HEK293 (cell line): ENCODE measurements around the gene TSHZ3.

Source experiments
- CTCF ChIA-PET: fragments of 350-600 bp; formaldehyde crosslinking; extraction: SDS; loops from one replicate; lab custom pipeline; 2021; ENCODE audit warnings: antibody characterized with exemption; lab: Yijun Ruan, JAX
- POLR2A ChIA-PET: fragments of 300-600 bp; formaldehyde crosslinking; extraction: SDS; loops from one replicate; lab custom pipeline; 2020; ENCODE audit warnings: antibody characterized with exemption, inconsistent platforms; lab: Yijun Ruan, JAX
- H3K27ac ChIP-seq: fragments of 200-500 bp; sonication (Bioruptor generic); 2 replicates; pipeline ENCODE4 v1.5.1; 2014; ENCODE audit warnings: low read depth, low read length, control low read depth, inconsistent platforms; ENCODE audit errors: extremely low read depth
- H3K36me3 ChIP-seq, 2 experiments: fragments of 200-500 bp in 1 of 2; sonication (Bioruptor generic) in 1 of 2; 1 replicate in 1 of 2; 2 replicates in 1 of 2; pipeline ENCODE4 v1.5.1; 2014 to 2017; ENCODE audit warnings: inconsistent platforms in 2 of 2, low read length in 2 of 2; ENCODE audit not compliant: control insufficient read depth in 2 of 2, insufficient read depth in 1 of 2
- H3K4me1 ChIP-seq: fragments of 200-500 bp; sonication (Bioruptor generic); 2 replicates; pipeline ENCODE4 v1.5.1; 2014; ENCODE audit warnings: mild to moderate bottlenecking, low read length, inconsistent platforms; ENCODE audit not compliant: control insufficient read depth, insufficient read depth
- H3K4me3 ChIP-seq: 2 replicates; pipeline ENCODE4 v1.5.1; 2011; ENCODE audit warnings: low read depth, mild to moderate bottlenecking, control low read depth, low read length, moderate library complexity
- H3K9me3 ChIP-seq: fragments of 200-500 bp; sonication (Bioruptor generic); 2 replicates; pipeline ENCODE4 v1.5.1; 2014; ENCODE audit warnings: low read depth, low read length, inconsistent platforms; ENCODE audit not compliant: control insufficient read depth, insufficient read depth
- TCF7L2 ChIP-seq: IDR thresholded peaks from 2 replicates; pipeline ENCODE4 v1.6.1; 2011; ENCODE audit warnings: low read depth, mild to moderate bottlenecking, inconsistent platforms, low read length, moderate library complexity, borderline replicate concordance
- ZBTB21 ChIP-seq: fragments of 450-650 bp; formaldehyde crosslinking; IDR thresholded peaks from 2 replicates; pipeline ENCODE4 v1.5.1; 2017; ENCODE audit warnings: missing biosample characterization, missing genetic modification characterization
- ZFP69B ChIP-seq: fragments of 450-650 bp; formaldehyde crosslinking; IDR thresholded peaks from 2 replicates; pipeline ENCODE4 v1.5.1; 2016; ENCODE audit warnings: missing biosample characterization, missing genetic modification characterization
- ZIC2 ChIP-seq: fragments of 450-650 bp; formaldehyde crosslinking; IDR thresholded peaks from 2 replicates; pipeline ENCODE4 v1.5.1; 2016; ENCODE audit warnings: missing biosample characterization, missing genetic modification characterization
- ZNF140 ChIP-seq: fragments of 450-650 bp; formaldehyde crosslinking; IDR thresholded peaks from 2 replicates; pipeline ENCODE4 v1.5.1; 2016; ENCODE audit warnings: missing biosample characterization, missing genetic modification characterization
- ZNF266 ChIP-seq: fragments of 450-650 bp; formaldehyde crosslinking; IDR thresholded peaks from 2 replicates; pipeline ENCODE4 v1.5.1; 2016; ENCODE audit warnings: missing biosample characterization, missing genetic modification characterization, low read depth
- ZNF366 ChIP-seq: fragments of 450-650 bp; formaldehyde crosslinking; conservative IDR thresholded peaks from 2 replicates; pipeline ENCODE4 v1.5.1; 2016; ENCODE audit warnings: missing biosample characterization, missing genetic modification characterization
- ZNF660 ChIP-seq: fragments of 450-650 bp; IDR thresholded peaks from 2 replicates; pipeline ENCODE4 v1.5.1; 2018; ENCODE audit warnings: missing biosample characterization, mild to moderate bottlenecking, missing genetic modification characterization
- ZNF792 ChIP-seq: fragments of 450-650 bp; formaldehyde crosslinking; IDR thresholded peaks from 2 replicates; pipeline ENCODE4 v1.5.1; 2016; ENCODE audit warnings: missing biosample characterization, missing genetic modification characterization
- TF ChIP-seq, protein P1 (sequence below): fragments of 450-650 bp; formaldehyde crosslinking; IDR thresholded peaks from 2 replicates; pipeline ENCODE4 v1.5.1; 2016; ENCODE audit warnings: missing biosample characterization, missing genetic modification characterization
- TF ChIP-seq, protein P2 (sequence below): fragments of 450-650 bp; formaldehyde crosslinking; conservative IDR thresholded peaks from 2 replicates; pipeline ENCODE4 v1.5.1; 2016; ENCODE audit warnings: low read depth, missing biosample characterization, missing genetic modification characterization
- TF ChIP-seq, protein P3 (sequence below): fragments of 450-650 bp; formaldehyde crosslinking; IDR thresholded peaks from 2 replicates; pipeline ENCODE4 v1.5.1; 2016; ENCODE audit warnings: missing biosample characterization, missing genetic modification characterization

The TSHZ3 gene

DNA sequence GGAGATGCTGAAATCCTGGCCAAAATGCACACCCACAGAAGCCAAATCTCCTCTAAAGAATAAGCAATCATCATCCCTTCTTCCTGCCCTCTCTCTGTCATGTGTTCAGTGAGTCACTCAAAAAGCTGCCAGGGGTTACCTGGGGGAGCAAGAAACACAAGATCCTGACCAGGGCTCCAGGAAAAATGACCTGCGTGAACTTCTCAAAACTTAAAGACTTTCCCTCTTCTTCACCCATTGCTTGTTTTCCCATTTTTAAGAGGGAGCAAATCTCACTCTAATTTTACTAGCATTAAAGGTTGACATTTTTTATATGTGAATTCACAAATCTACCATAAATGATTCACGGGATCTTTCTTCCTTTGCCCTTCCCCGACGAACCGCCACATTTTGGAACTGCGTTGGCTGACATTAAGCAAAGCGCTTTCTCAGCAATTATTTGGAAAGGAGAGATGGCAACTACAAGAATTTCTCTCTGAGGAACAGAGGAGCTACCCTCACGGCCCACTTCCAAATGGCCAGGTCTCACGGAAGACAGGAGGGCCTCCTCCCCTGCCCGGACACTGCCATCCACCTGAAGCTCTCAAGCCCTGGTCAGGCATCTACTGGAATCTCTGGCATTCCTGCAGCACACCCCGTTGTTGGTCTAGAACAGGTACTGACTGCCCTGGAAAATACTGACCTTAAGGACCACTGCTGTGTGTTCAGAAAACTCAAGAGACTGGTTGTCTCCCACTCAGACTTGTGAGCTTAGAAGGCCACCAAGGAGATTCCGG, 14.2 kb downstream of the TSHZ3 start (continued):
- TF ChIP-seq, protein P1, sequence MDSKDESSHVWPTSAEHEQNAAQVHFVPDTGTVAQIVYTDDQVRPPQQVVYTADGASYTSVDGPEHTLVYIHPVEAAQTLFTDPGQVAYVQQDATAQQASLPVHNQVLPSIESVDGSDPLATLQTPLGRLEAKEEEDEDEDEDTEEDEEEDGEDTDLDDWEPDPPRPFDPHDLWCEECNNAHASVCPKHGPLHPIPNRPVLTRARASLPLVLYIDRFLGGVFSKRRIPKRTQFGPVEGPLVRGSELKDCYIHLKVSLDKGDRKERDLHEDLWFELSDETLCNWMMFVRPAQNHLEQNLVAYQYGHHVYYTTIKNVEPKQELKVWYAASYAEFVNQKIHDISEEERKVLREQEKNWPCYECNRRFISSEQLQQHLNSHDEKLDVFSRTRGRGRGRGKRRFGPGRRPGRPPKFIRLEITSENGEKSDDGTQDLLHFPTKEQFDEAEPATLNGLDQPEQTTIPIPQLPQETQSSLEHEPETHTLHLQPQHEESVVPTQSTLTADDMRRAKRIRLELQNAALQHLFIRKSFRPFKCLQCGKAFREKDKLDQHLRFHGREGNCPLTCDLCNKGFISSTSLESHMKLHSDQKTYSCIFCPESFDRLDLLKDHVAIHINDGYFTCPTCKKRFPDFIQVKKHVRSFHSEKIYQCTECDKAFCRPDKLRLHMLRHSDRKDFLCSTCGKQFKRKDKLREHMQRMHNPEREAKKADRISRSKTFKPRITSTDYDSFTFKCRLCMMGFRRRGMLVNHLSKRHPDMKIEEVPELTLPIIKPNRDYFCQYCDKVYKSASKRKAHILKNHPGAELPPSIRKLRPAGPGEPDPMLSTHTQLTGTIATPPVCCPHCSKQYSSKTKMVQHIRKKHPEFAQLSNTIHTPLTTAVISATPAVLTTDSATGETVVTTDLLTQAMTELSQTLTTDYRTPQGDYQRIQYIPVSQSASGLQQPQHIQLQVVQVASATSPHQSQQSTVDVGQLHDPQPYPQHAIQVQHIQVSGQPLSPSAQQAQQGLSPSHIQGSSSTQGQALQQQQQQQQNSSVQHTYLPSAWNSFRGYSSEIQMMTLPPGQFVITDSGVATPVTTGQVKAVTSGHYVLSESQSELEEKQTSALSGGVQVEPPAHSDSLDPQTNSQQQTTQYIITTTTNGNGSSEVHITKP, result peak; percentile 27; the same call in 1 of the 2 replicates

DNA sequence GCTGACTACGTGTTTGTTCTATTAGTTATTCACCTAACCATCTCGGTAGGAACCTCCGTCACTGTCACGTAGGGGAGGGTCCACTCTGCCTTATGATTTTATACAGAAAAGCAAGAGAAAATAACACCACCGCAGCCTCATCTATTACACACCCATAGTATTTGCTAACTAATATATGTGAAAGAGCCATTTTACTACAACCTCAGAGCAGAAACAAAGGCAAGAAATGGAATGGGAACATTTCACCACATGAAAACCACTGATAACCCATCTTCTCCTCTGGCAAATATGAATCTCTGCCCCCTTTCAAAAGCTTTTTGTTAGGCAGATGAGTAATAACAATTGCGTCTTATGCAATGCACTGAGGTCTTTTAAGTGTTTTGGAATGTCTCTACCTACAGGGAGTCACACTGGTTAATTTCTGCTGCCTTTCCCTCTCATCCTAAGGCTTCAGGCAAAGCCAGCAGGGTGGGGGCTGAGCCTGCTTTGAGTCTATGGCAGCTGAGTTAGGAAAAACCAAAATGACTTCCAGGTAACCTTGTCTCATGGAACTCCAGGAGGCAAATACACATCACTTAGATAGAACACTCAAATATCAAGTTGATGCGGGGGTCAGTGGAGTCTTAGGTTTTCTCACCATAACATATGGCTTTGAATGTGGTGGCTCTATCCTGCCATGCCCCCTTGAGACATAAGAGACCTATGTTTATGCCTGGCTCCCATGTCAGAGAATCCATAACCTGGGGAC, 15.0 kb downstream of the TSHZ3 start:
- H3K27ac ChIP-seq, result peak overlapping the region; percentile 25
- H3K9me3 ChIP-seq, result no peaks in the 10 kb centered on the region
- H3K4me3 ChIP-seq, result no peak overlapping the region
- ChIA-PET CTCF (interaction anchor here (0.7 to 3.8 kb wide), 5 partner anchors 11 to 695 kb away, joined by 3 to 17 read pairs (median 3); no protein-coding TSS in a partner anchor), POLR2A (no interaction called here)
- H3K36me3 ChIP-seq, result peaks cover 4 to 5% of the 10 kb centered on the region in 2 experiments
- no peak for TF ChIP-seq ZNF792 (tag by site-specific recombination)
- TF ChIP-seq ZNF140 (tag by site-specific recombination), result no peak
- TF ChIP-seq ZNF660 (tag by site-specific recombination), result peak; percentile 94
- peak; percentile 10; the same call in 1 of the 2 replicates for TF ChIP-seq ZFP69B (tag by site-specific recombination)
- TF ChIP-seq, protein P1, result peak; percentile 90
- TF ChIP-seq, protein P2, sequence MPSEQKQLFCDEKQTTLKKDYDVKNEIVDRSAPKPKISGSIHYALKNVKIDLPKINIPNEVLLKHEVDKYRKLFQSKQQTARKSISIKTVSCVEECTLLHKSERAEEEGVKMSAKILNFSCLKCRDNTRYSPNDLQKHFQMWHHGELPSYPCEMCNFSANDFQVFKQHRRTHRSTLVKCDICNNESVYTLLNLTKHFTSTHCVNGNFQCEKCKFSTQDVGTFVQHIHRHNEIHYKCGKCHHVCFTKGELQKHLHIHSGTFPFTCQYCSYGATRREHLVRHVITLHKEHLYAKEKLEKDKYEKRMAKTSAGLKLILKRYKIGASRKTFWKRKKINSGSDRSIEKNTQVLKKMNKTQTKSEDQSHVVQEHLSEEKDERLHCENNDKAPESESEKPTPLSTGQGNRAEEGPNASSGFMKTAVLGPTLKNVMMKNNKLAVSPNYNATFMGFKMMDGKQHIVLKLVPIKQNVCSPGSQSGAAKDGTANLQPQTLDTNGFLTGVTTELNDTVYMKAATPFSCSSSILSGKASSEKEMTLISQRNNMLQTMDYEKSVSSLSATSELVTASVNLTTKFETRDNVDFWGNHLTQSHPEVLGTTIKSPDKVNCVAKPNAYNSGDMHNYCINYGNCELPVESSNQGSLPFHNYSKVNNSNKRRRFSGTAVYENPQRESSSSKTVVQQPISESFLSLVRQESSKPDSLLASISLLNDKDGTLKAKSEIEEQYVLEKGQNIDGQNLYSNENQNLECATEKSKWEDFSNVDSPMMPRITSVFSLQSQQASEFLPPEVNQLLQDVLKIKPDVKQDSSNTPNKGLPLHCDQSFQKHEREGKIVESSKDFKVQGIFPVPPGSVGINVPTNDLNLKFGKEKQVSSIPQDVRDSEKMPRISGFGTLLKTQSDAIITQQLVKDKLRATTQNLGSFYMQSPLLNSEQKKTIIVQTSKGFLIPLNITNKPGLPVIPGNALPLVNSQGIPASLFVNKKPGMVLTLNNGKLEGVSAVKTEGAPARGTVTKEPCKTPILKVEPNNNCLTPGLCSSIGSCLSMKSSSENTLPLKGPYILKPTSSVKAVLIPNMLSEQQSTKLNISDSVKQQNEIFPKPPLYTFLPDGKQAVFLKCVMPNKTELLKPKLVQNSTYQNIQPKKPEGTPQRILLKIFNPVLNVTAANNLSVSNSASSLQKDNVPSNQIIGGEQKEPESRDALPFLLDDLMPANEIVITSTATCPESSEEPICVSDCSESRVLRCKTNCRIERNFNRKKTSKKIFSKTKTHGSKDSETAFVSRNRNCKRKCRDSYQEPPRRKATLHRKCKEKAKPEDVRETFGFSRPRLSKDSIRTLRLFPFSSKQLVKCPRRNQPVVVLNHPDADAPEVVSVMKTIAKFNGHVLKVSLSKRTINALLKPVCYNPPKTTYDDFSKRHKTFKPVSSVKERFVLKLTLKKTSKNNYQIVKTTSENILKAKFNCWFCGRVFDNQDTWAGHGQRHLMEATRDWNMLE (tag by site-specific recombination), result peak; percentile 14; the same call in 1 of the 2 replicates
- no peak for TF ChIP-seq ZBTB21 (tag by site-specific recombination)
- TF ChIP-seq, protein P3, sequence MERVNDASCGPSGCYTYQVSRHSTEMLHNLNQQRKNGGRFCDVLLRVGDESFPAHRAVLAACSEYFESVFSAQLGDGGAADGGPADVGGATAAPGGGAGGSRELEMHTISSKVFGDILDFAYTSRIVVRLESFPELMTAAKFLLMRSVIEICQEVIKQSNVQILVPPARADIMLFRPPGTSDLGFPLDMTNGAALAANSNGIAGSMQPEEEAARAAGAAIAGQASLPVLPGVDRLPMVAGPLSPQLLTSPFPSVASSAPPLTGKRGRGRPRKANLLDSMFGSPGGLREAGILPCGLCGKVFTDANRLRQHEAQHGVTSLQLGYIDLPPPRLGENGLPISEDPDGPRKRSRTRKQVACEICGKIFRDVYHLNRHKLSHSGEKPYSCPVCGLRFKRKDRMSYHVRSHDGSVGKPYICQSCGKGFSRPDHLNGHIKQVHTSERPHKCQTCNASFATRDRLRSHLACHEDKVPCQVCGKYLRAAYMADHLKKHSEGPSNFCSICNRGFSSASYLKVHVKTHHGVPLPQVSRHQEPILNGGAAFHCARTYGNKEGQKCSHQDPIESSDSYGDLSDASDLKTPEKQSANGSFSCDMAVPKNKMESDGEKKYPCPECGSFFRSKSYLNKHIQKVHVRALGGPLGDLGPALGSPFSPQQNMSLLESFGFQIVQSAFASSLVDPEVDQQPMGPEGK (tag by site-specific recombination), result 0 out of 2 replicates have a peak, but pooled peaks have one; percentile 31
- TF ChIP-seq ZNF366 (tag by site-specific recombination), result 0 out of 2 replicates have a peak, but pooled peaks have one; percentile 0
- no peak for TF ChIP-seq ZNF266 (tag by site-specific recombination)
- TF ChIP-seq TCF7L2, result no peak
- TF ChIP-seq ZIC2, result 0 out of 2 replicates have a peak, but pooled peaks have one; percentile 26
- H3K4me1 ChIP-seq, result peaks cover 43% of the 10 kb centered on the region
